MM.1S (cell line): Measurements from ENCODE around the gene WDFY4.

ENCODE experiments used
- DNase-seq: peaks from one replicate; pipeline ENCODE4 v3.0.0-alpha.2; 2015
- H2AFZ ChIP-seq: fragments of 300-600 bp; sonication (generic); 2 replicates; pipeline ENCODE4 v1.6.0; 2016; ENCODE audit warnings: antibody characterized with exemption, low read length
- H3F3A ChIP-seq: fragments of 300-600 bp; sonication (generic); 2 replicates; pipeline ENCODE4 v1.6.1; 2016; ENCODE audit warnings: mild to moderate bottlenecking, antibody characterized with exemption, low read length, moderate library complexity, mixed read lengths; ENCODE audit not compliant: insufficient read depth
- H3K27ac ChIP-seq: fragments of 300-600 bp; sonication (generic); 2 replicates; pipeline ENCODE4 v1.5.1; 2016; ENCODE audit warnings: mild to moderate bottlenecking, low read length
- H3K27me3 ChIP-seq: fragments of 300-600 bp; sonication (generic); replicated peaks from 2 replicates; pipeline ENCODE4 v1.6.0; 2016; ENCODE audit warnings: low read length; ENCODE audit not compliant: insufficient read depth
- H3K36me3 ChIP-seq: fragments of 300-600 bp; sonication (generic); replicated peaks from 2 replicates; pipeline ENCODE4 v1.6.1; 2016; ENCODE audit warnings: mild to moderate bottlenecking, low read length, mixed read lengths; ENCODE audit not compliant: insufficient read depth
- H3K4me1 ChIP-seq: fragments of 300-600 bp; sonication (generic); 2 replicates; pipeline ENCODE4 v1.6.1; 2016; ENCODE audit warnings: low read length, mixed read lengths
- H3K4me2 ChIP-seq: fragments of 300-600 bp; sonication (generic); 2 replicates; pipeline ENCODE4 v1.6.0; 2016; ENCODE audit warnings: low read depth, low read length
- H3K4me3 ChIP-seq: fragments of 300-600 bp; sonication (generic); 2 replicates; pipeline ENCODE4 v1.5.1; 2016; ENCODE audit warnings: low read length, mixed read lengths
- H3K79me2 ChIP-seq: fragments of 300-600 bp; sonication (generic); 2 replicates; pipeline ENCODE4 v1.6.1; 2016; ENCODE audit warnings: mixed run types, low read length, mixed read lengths
- H3K9ac ChIP-seq: fragments of 300-600 bp; sonication (generic); 2 replicates; pipeline ENCODE4 v1.6.1; 2016; ENCODE audit warnings: low read length, mixed read lengths
- H3K9me2 ChIP-seq: fragments of 300-600 bp; sonication (generic); replicated peaks from 2 replicates; pipeline ENCODE4 v1.6.1; 2016; ENCODE audit warnings: mild to moderate bottlenecking, low read length, mixed read lengths; ENCODE audit not compliant: insufficient read depth
- H3K9me3 ChIP-seq: fragments of 300-600 bp; sonication (generic); replicated peaks from 2 replicates; pipeline ENCODE4 v1.6.1; 2016; ENCODE audit warnings: mild to moderate bottlenecking, low read length, mixed read lengths; ENCODE audit not compliant: insufficient read depth
- H4K20me1 ChIP-seq: fragments of 300-600 bp; sonication (generic); 2 replicates; pipeline ENCODE4 v1.6.1; 2016; ENCODE audit warnings: mild to moderate bottlenecking, low read length, moderate library complexity, mixed read lengths; ENCODE audit not compliant: insufficient read depth
- CTCF ChIP-seq: fragments of 300-600 bp; sonication (generic); IDR thresholded peaks from 2 replicates; pipeline ENCODE4 v1.5.1; 2016; ENCODE audit warnings: antibody characterized with exemption, low read length, mixed read lengths
- EZH2 ChIP-seq: fragments of 300-600 bp; sonication (generic); optimal IDR thresholded peaks from 2 replicates; pipeline ENCODE3; 2017; ENCODE audit warnings: low read depth, mild to moderate bottlenecking, antibody characterized with exemption, low read length, mixed read lengths
- EZH2phosphoT487 ChIP-seq: fragments of 300-600 bp; sonication (generic); IDR thresholded peaks from 2 replicates; pipeline ENCODE4 v1.6.1; 2018; ENCODE audit warnings: antibody characterized with exemption, low read length

The WDFY4 gene

GRCh38 chr10:48705401-48705938 lies 20.8 kb downstream of the WDFY4 start:
- Histone ChIP-seq H3K9ac (no peak overlapping the region), H2AFZ (no peak overlapping the region), H4K20me1 (no peaks in the 10 kb centered on the region), H3K9me3 (no peaks in the 10 kb centered on the region), H3K4me2 (no peak overlapping the region), H3K9me2 (no peaks in the 10 kb centered on the region), H3K4me3 (no peak overlapping the region), H3K36me3 (no peaks in the 10 kb centered on the region), H3K4me1 (no peaks in the 10 kb centered on the region), H3K27ac (no peak overlapping the region), H3F3A (no peaks in the 10 kb centered on the region), H3K27me3 (no peaks in the 10 kb centered on the region), H3K79me2 (no peaks in the 10 kb centered on the region)
- no peak for DNase-seq
- TF ChIP-seq EZH2phosphoT487: no peak
- TF ChIP-seq EZH2: no peak
- TF ChIP-seq CTCF: no peak

GRCh38 chr10:48707472-48707871 lies 22.8 kb downstream of the WDFY4 start:
- no peaks in the 10 kb centered on the region for H3K27me3 ChIP-seq
- no peak for DNase-seq
- no peak overlapping the region for H3K4me3 ChIP-seq
- no peaks in the 10 kb centered on the region for H3K36me3 ChIP-seq
- H2AFZ ChIP-seq: no peak overlapping the region
- no peaks in the 10 kb centered on the region for H3F3A ChIP-seq
- H3K9me2 ChIP-seq: no peaks in the 10 kb centered on the region
- no peaks in the 10 kb centered on the region for H3K79me2 ChIP-seq
- TF ChIP-seq CTCF: no peak
- no peak for TF ChIP-seq EZH2
- no peak for TF ChIP-seq EZH2phosphoT487
- no peak overlapping the region for H3K4me2 ChIP-seq
- H4K20me1 ChIP-seq: no peaks in the 10 kb centered on the region
- H3K4me1 ChIP-seq: no peaks in the 10 kb centered on the region
- no peak overlapping the region for H3K9ac ChIP-seq
- no peaks in the 10 kb centered on the region for H3K9me3 ChIP-seq
- no peak overlapping the region for H3K27ac ChIP-seq

DNA sequence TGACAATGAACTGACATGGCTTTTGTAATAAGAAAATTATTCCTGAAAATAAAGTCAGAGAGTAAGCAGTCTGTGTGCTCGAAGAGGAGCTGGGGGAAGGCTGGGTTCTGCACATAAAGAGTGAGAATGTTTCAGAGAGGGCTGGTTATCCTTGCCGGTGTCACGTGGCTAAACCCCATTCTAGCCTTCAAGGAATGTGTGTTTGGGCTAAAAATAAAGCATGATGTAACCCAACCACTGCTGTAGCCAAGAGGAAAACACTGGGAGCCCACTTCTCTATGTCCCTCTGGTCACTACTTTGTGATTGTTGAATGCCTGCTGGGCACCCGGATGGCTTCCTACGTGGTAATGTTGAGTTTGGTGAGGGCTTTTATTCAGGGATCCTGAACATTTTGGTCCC lies 23.5 kb downstream of the WDFY4 start:
- H3K9ac ChIP-seq: no peak overlapping the region
- no peak for TF ChIP-seq EZH2
- TF ChIP-seq CTCF: no peak
- no peak for TF ChIP-seq EZH2phosphoT487
- H3K4me1 ChIP-seq: no peaks in the 10 kb centered on the region
- no peaks in the 10 kb centered on the region for H3K9me2 ChIP-seq
- no peak overlapping the region for H3K4me3 ChIP-seq
- H3K27me3 ChIP-seq: no peaks in the 10 kb centered on the region
- DNase-seq: no peak
- H4K20me1 ChIP-seq: no peaks in the 10 kb centered on the region
- H3F3A ChIP-seq: no peaks in the 10 kb centered on the region
- no peak overlapping the region for H3K27ac ChIP-seq
- no peaks in the 10 kb centered on the region for H3K36me3 ChIP-seq
- no peaks in the 10 kb centered on the region for H3K9me3 ChIP-seq
- H2AFZ ChIP-seq: no peak overlapping the region
- no peaks in the 10 kb centered on the region for H3K79me2 ChIP-seq
- no peak overlapping the region for H3K4me2 ChIP-seq
